BE2C (cell line): ENCODE results near the gene ATOH8.
"Not testable (repeated sequence)": the region's sequence is repeated elsewhere in the genome, so short reads cannot be mapped to it uniquely, and the experiment has no call there.

Source experiments
- DNase-seq: peaks from one replicate; pipeline ENCODE4 v3.0.0-alpha.2; 2020
- H3K27me3 ChIP-seq: fragments of 250-450 bp; sonication (Bioruptor Pico); 2 replicates; pipeline ENCODE4 v1.5.1; 2020; ENCODE audit warnings: mild to moderate bottlenecking
- H3K36me3 ChIP-seq: fragments of 250-450 bp; sonication (Bioruptor Pico); 2 replicates; pipeline ENCODE4 v1.5.1; 2020; ENCODE audit warnings: mild to moderate bottlenecking
- H3K4me1 ChIP-seq: fragments of 250-450 bp; sonication (Bioruptor Pico); 2 replicates; pipeline ENCODE4 v1.5.1; 2020
- H3K4me3 ChIP-seq: 2 replicates; pipeline ENCODE4 v1.5.1; 2011; ENCODE audit warnings: low read depth, low read length
- H3K9me3 ChIP-seq: fragments of 250-450 bp; sonication (Bioruptor Pico); 2 replicates; pipeline ENCODE4 v1.5.1; 2020
- TF ChIP-seq, protein P1 (sequence below): IDR thresholded peaks from 2 replicates; pipeline ENCODE4 v1.5.1; 2012; ENCODE audit warnings: mild to moderate bottlenecking, low read depth, low read length

ATOH8 gene

DNA sequence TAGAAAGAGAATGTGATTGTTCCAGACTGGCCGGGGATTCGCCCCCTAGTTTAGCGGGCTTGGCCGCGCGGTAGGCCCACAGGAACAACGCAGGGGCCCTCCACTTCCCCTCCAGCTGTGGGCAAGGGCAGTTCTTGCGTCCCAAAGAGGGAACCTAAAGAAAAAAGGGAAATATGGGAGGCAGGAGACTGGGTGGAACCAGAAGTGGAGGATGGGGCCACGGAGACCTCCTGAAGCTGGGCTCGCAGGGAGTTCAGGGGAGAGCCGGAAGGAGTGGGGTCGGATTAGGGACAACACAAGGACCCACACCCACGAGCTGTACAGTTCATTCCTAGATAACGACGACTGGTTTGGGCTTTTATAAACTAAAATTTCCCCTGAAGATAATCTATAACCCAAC lies 41.5 kb upstream of the ATOH8 start:
- Histone ChIP-seq H3K27me3 (no peaks in the 10 kb centered on the region), H3K36me3 (no peaks in the 10 kb centered on the region), H3K9me3 (no peaks in the 10 kb centered on the region), H3K4me3 (no peak overlapping the region), H3K4me1 (peaks cover 2% of the 10 kb centered on the region; the same call in 1 of the 2 replicates)
- no peak for DNase-seq
- TF ChIP-seq, protein P1, sequence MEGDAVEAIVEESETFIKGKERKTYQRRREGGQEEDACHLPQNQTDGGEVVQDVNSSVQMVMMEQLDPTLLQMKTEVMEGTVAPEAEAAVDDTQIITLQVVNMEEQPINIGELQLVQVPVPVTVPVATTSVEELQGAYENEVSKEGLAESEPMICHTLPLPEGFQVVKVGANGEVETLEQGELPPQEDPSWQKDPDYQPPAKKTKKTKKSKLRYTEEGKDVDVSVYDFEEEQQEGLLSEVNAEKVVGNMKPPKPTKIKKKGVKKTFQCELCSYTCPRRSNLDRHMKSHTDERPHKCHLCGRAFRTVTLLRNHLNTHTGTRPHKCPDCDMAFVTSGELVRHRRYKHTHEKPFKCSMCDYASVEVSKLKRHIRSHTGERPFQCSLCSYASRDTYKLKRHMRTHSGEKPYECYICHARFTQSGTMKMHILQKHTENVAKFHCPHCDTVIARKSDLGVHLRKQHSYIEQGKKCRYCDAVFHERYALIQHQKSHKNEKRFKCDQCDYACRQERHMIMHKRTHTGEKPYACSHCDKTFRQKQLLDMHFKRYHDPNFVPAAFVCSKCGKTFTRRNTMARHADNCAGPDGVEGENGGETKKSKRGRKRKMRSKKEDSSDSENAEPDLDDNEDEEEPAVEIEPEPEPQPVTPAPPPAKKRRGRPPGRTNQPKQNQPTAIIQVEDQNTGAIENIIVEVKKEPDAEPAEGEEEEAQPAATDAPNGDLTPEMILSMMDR: no peak

DNA sequence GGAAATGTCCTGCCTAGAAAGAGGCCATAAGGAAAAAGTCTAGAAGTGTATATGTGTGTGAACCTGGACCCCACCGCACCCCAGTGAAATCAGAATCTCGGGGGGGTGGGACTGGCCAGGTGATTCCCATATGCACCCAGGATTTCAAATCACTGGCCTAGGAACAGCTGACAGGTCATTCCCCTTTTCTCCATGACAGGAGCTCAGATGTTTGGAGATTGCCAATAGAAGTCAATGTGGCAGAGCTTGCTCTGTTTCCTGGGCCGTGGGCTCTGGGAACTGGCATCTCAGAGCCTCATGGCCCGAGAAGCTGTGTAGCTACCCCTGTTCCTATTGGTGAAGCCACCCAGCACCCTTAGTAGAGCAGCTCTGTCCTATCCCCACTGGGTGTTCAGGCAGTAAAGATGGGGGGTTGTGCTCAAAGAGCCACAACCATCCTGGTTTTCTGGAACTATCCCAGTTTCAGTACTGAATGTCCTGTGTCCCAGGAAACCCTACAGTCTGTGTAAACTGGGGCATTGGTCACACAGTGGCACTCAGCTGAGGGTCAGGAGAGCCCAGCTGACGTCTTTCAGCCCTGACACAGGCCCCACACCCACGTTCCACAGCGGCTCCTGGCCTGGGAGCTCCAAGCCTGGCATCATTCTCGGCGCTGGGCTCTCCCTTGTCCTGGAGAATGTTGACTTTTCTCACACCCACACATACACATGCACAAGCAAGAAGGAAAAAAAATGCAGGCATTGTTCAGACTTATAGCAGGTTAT lies 40.8 kb upstream of the ATOH8 start:
- TF ChIP-seq, protein P1: no peak
- no peaks in the 10 kb centered on the region for H3K9me3 ChIP-seq
- H3K27me3 ChIP-seq: no peaks in the 10 kb centered on the region
- H3K4me3 ChIP-seq: no peak overlapping the region
- peaks cover 4% of the 10 kb centered on the region; the same call in 1 of the 2 replicates for H3K4me1 ChIP-seq
- no peak for DNase-seq
- H3K36me3 ChIP-seq: no peaks in the 10 kb centered on the region

DNA sequence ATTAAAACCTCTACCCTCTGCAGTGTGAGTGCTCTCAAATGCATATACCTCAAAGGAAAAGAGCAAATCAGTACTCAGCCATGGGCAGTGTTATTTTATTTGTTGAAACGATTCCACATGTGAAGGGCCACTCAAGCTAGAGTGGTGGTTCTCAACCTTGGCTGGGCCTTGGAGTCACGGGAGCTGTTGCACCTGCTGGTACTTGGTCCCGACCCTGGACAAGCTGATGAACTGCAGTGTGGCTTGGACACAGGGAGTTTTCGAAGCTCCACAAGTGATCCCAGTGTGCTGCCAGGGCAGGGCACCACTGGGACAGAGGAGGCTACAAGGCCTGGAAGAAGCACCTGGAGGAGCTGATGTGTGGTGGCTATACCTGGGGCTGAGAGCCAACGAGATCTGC lies 40.0 kb upstream of the ATOH8 start:
- no peak overlapping the region for H3K4me3 ChIP-seq
- no peaks in the 10 kb centered on the region for H3K27me3 ChIP-seq
- DNase-seq: no peak
- TF ChIP-seq, protein P1: no peak
- H3K36me3 ChIP-seq: no peaks in the 10 kb centered on the region
- peaks cover 4% of the 10 kb centered on the region; the same call in 1 of the 2 replicates for H3K4me1 ChIP-seq
- no peaks in the 10 kb centered on the region for H3K9me3 ChIP-seq

- not testable (repeated sequence) for H3K27me3 ChIP-seq, H3K36me3 ChIP-seq, H3K4me1 ChIP-seq, DNase-seq, H3K4me3 ChIP-seq, H3K9me3 ChIP-seq
These were observed 39.4 kb upstream of the ATOH8 start for GRCh38 chr2:85714421-85714820.

- Histone ChIP-seq H3K4me3 (no peak overlapping the region), H3K9me3 (no peaks in the 10 kb centered on the region), H3K27me3 (no peaks in the 10 kb centered on the region), H3K36me3 (no peaks in the 10 kb centered on the region), H3K4me1 (peaks cover 4% of the 10 kb centered on the region; the same call in 1 of the 2 replicates)
- TF ChIP-seq, protein P1: no peak
- no peak for DNase-seq
These were observed 39.0 kb upstream of the ATOH8 start for GRCh38 chr2:85714841-85715240.

- no peaks in the 10 kb centered on the region for H3K27me3 ChIP-seq
These were observed 37.4 kb upstream of the ATOH8 start for GRCh38 chr2:85716346-85716914.

More at GRCh38 chr2:85716346-85716914, 37.4 kb upstream of the ATOH8 start:
- Histone ChIP-seq H3K4me3 (no peak overlapping the region), H3K36me3 (no peaks in the 10 kb centered on the region), H3K4me1 (peaks cover 4% of the 10 kb centered on the region; the same call in 1 of the 2 replicates), H3K9me3 (no peaks in the 10 kb centered on the region)
- no peak for DNase-seq
- TF ChIP-seq, protein P1: no peak
